Mucosa of rectum (tissue), 2 donors: ENCODE data around the gene MAN2A2.
"Not testable (repeated sequence)": the region's sequence is repeated elsewhere in the genome, so short reads cannot be mapped to it uniquely, and the experiment has no call there.

ENCODE experiments used
- H3K27ac ChIP-seq, 2 donors: one replicate each; pipeline ENCODE4 v1.7.0; 2013; ENCODE audit warnings: inconsistent platforms in 2 of 2, low read depth in 2 of 2, low read length in 2 of 2
- H3K27me3 ChIP-seq, 2 donors: one replicate each; pipeline ENCODE4 v1.7.0; 2013; ENCODE audit warnings: low read length in 2 of 2; ENCODE audit not compliant: control insufficient read depth in 2 of 2, insufficient read depth in 2 of 2
- H3K36me3 ChIP-seq, 2 donors: one replicate each; pipeline ENCODE4 v1.7.0; 2013; ENCODE audit warnings: low read length in 2 of 2; ENCODE audit not compliant: control insufficient read depth in 2 of 2, insufficient read depth in 2 of 2
- H3K4me1 ChIP-seq, 2 donors: one replicate each; pipeline ENCODE4 v1.7.0; 2013; ENCODE audit warnings: low read length in 2 of 2, mild to moderate bottlenecking in 1 of 2; ENCODE audit not compliant: control insufficient read depth in 2 of 2, insufficient read depth in 2 of 2
- H3K4me3 ChIP-seq, 2 donors: one replicate each; pipeline ENCODE4 v1.7.0; 2013; ENCODE audit warnings: low read length in 2 of 2
- H3K9ac ChIP-seq, 2 donors: one replicate each; pipeline ENCODE4 v1.7.0; 2013; ENCODE audit warnings: low read length in 2 of 2, low read depth in 1 of 2, mild to moderate bottlenecking in 1 of 2
- H3K9me3 ChIP-seq, 2 donors: one replicate each; pipeline ENCODE4 v1.7.0; 2013; ENCODE audit warnings: low read length in 2 of 2; ENCODE audit not compliant: control insufficient read depth in 2 of 2
- donor health status: healthy.
- donor health status: Normal muscosa, but diverticular disease.

MAN2A2 gene

GRCh38 chr15:90892023-90892422 lies 11.1 kb upstream of the MAN2A2 start:
- H3K9me3 ChIP-seq: no peaks in the 10 kb centered on the region
- H3K9ac ChIP-seq: no peak overlapping the region
- no peaks in the 10 kb centered on the region for H3K27me3 ChIP-seq
- H3K4me1 ChIP-seq: no peaks in the 10 kb centered on the region
- no peak overlapping the region for H3K4me3 ChIP-seq
- no peak overlapping the region for H3K27ac ChIP-seq
- H3K36me3 ChIP-seq: peaks cover 29 to 41% of the 10 kb centered on the region in 2 donors

- Histone ChIP-seq H3K36me3 (peaks cover 29 to 41% of the 10 kb centered on the region in 2 donors), H3K27ac (no peak overlapping the region), H3K27me3 (no peaks in the 10 kb centered on the region), H3K9me3 (no peaks in the 10 kb centered on the region), H3K4me1 (no peaks in the 10 kb centered on the region), H3K4me3 (no peak overlapping the region), H3K9ac (no peak overlapping the region)
Measured at GRCh38 chr15:90892498-90893174, 10.5 kb upstream of the MAN2A2 start.

- no peak overlapping the region for H3K4me3 ChIP-seq
- H3K27me3 ChIP-seq: no peaks in the 10 kb centered on the region
- H3K4me1 ChIP-seq: no peaks in the 10 kb centered on the region
- H3K9ac ChIP-seq: no peak overlapping the region
- no peak overlapping the region for H3K27ac ChIP-seq
- H3K36me3 ChIP-seq: peaks cover 29 to 41% of the 10 kb centered on the region in 2 donors
- no peaks in the 10 kb centered on the region for H3K9me3 ChIP-seq
Measured at GRCh38 chr15:90893175-90894090, 9.7 kb upstream of the MAN2A2 start.

- peaks cover 23 to 32% of the 10 kb centered on the region in 2 donors for H3K36me3 ChIP-seq
- no peaks in the 10 kb centered on the region for H3K27me3 ChIP-seq
- no peak overlapping the region for H3K27ac ChIP-seq
- no peak overlapping the region for H3K4me3 ChIP-seq
- no peaks in the 10 kb centered on the region for H3K4me1 ChIP-seq
- no peaks in the 10 kb centered on the region for H3K9me3 ChIP-seq
- no peak overlapping the region for H3K9ac ChIP-seq
Measured at GRCh38 chr15:90895571-90896117, 7.5 kb upstream of the MAN2A2 start.

- not testable (repeated sequence) for H3K9me3 ChIP-seq, H3K9ac ChIP-seq, H3K27ac ChIP-seq, H3K4me3 ChIP-seq, H3K4me1 ChIP-seq, H3K27me3 ChIP-seq
- peaks cover 14 to 22% of the 10 kb centered on the region in 2 donors for H3K36me3 ChIP-seq
Measured at GRCh38 chr15:90897131-90897655, 5.9 kb upstream of the MAN2A2 start.

GRCh38 chr15:90901175-90902039 lies 1.7 kb upstream of the MAN2A2 start:
- Histone ChIP-seq H3K4me1 (peaks cover 12 to 18% of the 10 kb centered on the region in 2 donors), H3K9me3 (no peaks in the 10 kb centered on the region), H3K27ac (peak overlapping the region; percentile 93 to 97), H3K4me3 (peak overlapping the region; percentile 86 to 92), H3K9ac (peak overlapping the region; percentile 90 to 92), H3K36me3 (peaks cover 15 to 17% of the 10 kb centered on the region in 2 donors), H3K27me3 (no peaks in the 10 kb centered on the region)

- H3K4me1 ChIP-seq: peaks cover 12 to 18% of the 10 kb centered on the region in 2 donors
- H3K27me3 ChIP-seq: no peaks in the 10 kb centered on the region
- H3K27ac ChIP-seq: peak overlapping the region; percentile 93 to 97
- peaks cover 23 to 25% of the 10 kb centered on the region in 2 donors for H3K36me3 ChIP-seq
- no peaks in the 10 kb centered on the region for H3K9me3 ChIP-seq
- peak overlapping the region; percentile 86 to 92 for H3K4me3 ChIP-seq
- H3K9ac ChIP-seq: peak overlapping the region; percentile 90 to 92
Measured at GRCh38 chr15:90902040-90902839, 862 bp upstream of the MAN2A2 start.

- no peaks in the 10 kb centered on the region for H3K9me3 ChIP-seq
- no peaks in the 10 kb centered on the region for H3K27me3 ChIP-seq
- H3K4me1 ChIP-seq: peaks cover 12 to 18% of the 10 kb centered on the region in 2 donors
- peaks cover 33% of the 10 kb centered on the region in 2 donors for H3K36me3 ChIP-seq
- H3K27ac ChIP-seq: peak overlapping the region; percentile 88 to 93
- H3K9ac ChIP-seq: peak overlapping the region; percentile 80 to 88
- peak overlapping the region; percentile 74 to 81 for H3K4me3 ChIP-seq
Measured at GRCh38 chr15:90903733-90904536, 833 bp downstream of the MAN2A2 start.
